Neural cell (in vitro differentiated cells): ENCODE data around the gene SURF1. TPM values are rescaled to one million over a fixed set of nuclear protein-coding genes. Genes with fewer than 3 reads are reported as not detected.
"Not testable (repeated sequence)": the region's sequence is repeated elsewhere in the genome, so short reads cannot be mapped to it uniquely, and the experiment has no call there.

ENCODE experiments used
- H2AFZ ChIP-seq: fragments of 200-600, 300-800 bp; sonication (generic), shearing (Covaris generic); 2 replicates; pipeline ENCODE4 v1.6.0; 2014; ENCODE audit warnings: low read depth, mild to moderate bottlenecking, antibody characterized with exemption, low read length, moderate library complexity
- H3F3A ChIP-seq: fragments of 200-600 bp; shearing (Covaris generic); 2 replicates; pipeline ENCODE4 v1.6.1; 2016; ENCODE audit warnings: mild to moderate bottlenecking, moderate library complexity, mixed read lengths, antibody characterized with exemption, low read length; ENCODE audit not compliant: insufficient read depth, poor library complexity, severe bottlenecking
- H3K27ac ChIP-seq: fragments of 200-600, 300-800 bp; sonication (generic), shearing (Covaris generic); 2 replicates; pipeline ENCODE4 v1.5.1; 2014; ENCODE audit warnings: mild to moderate bottlenecking, low read length, moderate library complexity
- H3K27me3 ChIP-seq: fragments of 300-800, 200-600 bp; sonication (generic), shearing (Covaris generic); 2 replicates; pipeline ENCODE4 v1.6.0; 2014; ENCODE audit warnings: mild to moderate bottlenecking, low read depth, low read length, moderate library complexity; ENCODE audit not compliant: insufficient read depth
- H3K36me3 ChIP-seq: fragments of 300-800, 200-600 bp; sonication (generic), shearing (Covaris generic); 2 replicates; pipeline ENCODE4 v1.5.1; 2014; ENCODE audit warnings: mild to moderate bottlenecking, antibody characterized with exemption, low read length, moderate library complexity; ENCODE audit not compliant: insufficient read depth
- H3K4me2 ChIP-seq: fragments of 300-800, 200-600 bp; sonication (generic), shearing (Covaris generic); 2 replicates; pipeline ENCODE4 v1.6.0; 2014; ENCODE audit warnings: mild to moderate bottlenecking, low read length
- H3K4me3 ChIP-seq: fragments of 300-800, 200-600 bp; sonication (generic), shearing (Covaris generic); 2 replicates; pipeline ENCODE4 v1.5.1; 2014; ENCODE audit warnings: mild to moderate bottlenecking, low read length, moderate library complexity
- H3K79me2 ChIP-seq: fragments of 200-600 bp; shearing (Covaris generic); replicated peaks from 2 replicates; pipeline ENCODE4 v1.6.0; 2014; ENCODE audit warnings: mild to moderate bottlenecking, low read length, moderate library complexity; ENCODE audit not compliant: insufficient read depth
- H3K9ac ChIP-seq: fragments of 300-800, 200-600 bp; sonication (generic), shearing (Covaris generic); 2 replicates; pipeline ENCODE4 v1.6.1; 2016; ENCODE audit warnings: mild to moderate bottlenecking, low read length, mixed read lengths
- H3K9me2 ChIP-seq: fragments of 200-600 bp; shearing (Covaris generic); 2 replicates; pipeline ENCODE4 v1.6.1; 2016; ENCODE audit warnings: mild to moderate bottlenecking, low read length, mixed read lengths; ENCODE audit not compliant: insufficient read depth
- H3K9me3 ChIP-seq: fragments of 200-600, 300-800 bp; sonication (generic), shearing (Covaris generic); 2 replicates; pipeline ENCODE4 v1.6.1; 2016; ENCODE audit warnings: mild to moderate bottlenecking, mixed run types, low read length, moderate library complexity, mixed read lengths
- H4K20me1 ChIP-seq: fragments of 200-600 bp; shearing (Covaris generic); 2 replicates; pipeline ENCODE4 v1.6.1; 2016; ENCODE audit warnings: mild to moderate bottlenecking, mixed run types; ENCODE audit not compliant: insufficient read depth
- CTCF ChIP-seq: fragments of 450-650 bp; IDR thresholded peaks from 2 replicates; pipeline ENCODE4 v1.5.1; 2014; ENCODE audit warnings: antibody characterized with exemption, mild to moderate bottlenecking, moderate library complexity; ENCODE audit not compliant: poor library complexity, severe bottlenecking
- EP300 ChIP-seq: fragments of 450-650 bp; conservative IDR thresholded peaks from 2 replicates; pipeline ENCODE4 v1.6.1; 2014; ENCODE audit warnings: antibody characterized with exemption, mild to moderate bottlenecking, moderate library complexity; ENCODE audit not compliant: poor library complexity, severe bottlenecking
- EZH2 ChIP-seq: fragments of 200-600, 300-800 bp; shearing (Covaris generic), sonication (generic); IDR thresholded peaks from 2 replicates; pipeline ENCODE4 v1.6.1; 2014; ENCODE audit warnings: antibody characterized with exemption, low read length, borderline replicate concordance, mild to moderate bottlenecking; ENCODE audit not compliant: insufficient read depth, poor library complexity, severe bottlenecking
- MXI1 ChIP-seq: fragments of 450-650 bp; conservative IDR thresholded peaks from 2 replicates; pipeline ENCODE4 v1.6.1; 2014; ENCODE audit warnings: antibody characterized with exemption, mild to moderate bottlenecking; ENCODE audit not compliant: poor library complexity, severe bottlenecking
- POLR2AphosphoS5 ChIP-seq: IDR thresholded peaks from 2 replicates; pipeline ENCODE4 v1.6.1; 2012
- RAD21 ChIP-seq: fragments of 450-650 bp; conservative IDR thresholded peaks from 2 replicates; pipeline ENCODE4 v1.6.1; 2014; ENCODE audit warnings: antibody characterized with exemption, mild to moderate bottlenecking, moderate library complexity
- REST ChIP-seq: IDR thresholded peaks from 2 replicates; pipeline ENCODE4 v1.6.1; 2012; ENCODE audit warnings: borderline replicate concordance
- SMC3 ChIP-seq: fragments of 450-650 bp; conservative IDR thresholded peaks from 2 replicates; pipeline ENCODE4 v1.6.1; 2014; ENCODE audit warnings: antibody characterized with exemption, mild to moderate bottlenecking, moderate library complexity; ENCODE audit not compliant: poor library complexity
- TAF1 ChIP-seq: IDR thresholded peaks from 2 replicates; pipeline ENCODE4 v1.6.1; 2012; ENCODE audit warnings: low read depth
- polyA plus RNA-seq: library from polyadenylated mRNA; depleted of rRNA; stranded (reverse); fragments of >200 nt; gene quantifications from 2 replicates; pipeline ENCODE4 v1.2.3, GENCODE V29; 2014

SURF1 gene
- polyA plus RNA-seq, 1 donor from 2014 or later, result 32.3 TPM

- not testable (repeated sequence) for H3K9me2 ChIP-seq, H3K9me3 ChIP-seq, H3K79me2 ChIP-seq, H4K20me1 ChIP-seq, H3K4me3 ChIP-seq, H3K27me3 ChIP-seq, H3K9ac ChIP-seq, H3K4me2 ChIP-seq, H3K27ac ChIP-seq, H2AFZ ChIP-seq, H3F3A ChIP-seq, H3K36me3 ChIP-seq
Measured at GRCh38 chr9:133391449-133391848, 35.2 kb upstream of the SURF1 start.

- H2AFZ ChIP-seq, result no peak overlapping the region
- H3K9me3 ChIP-seq, result no peaks in the 10 kb centered on the region
- no peaks in the 10 kb centered on the region for H3K27me3 ChIP-seq
- no peaks in the 10 kb centered on the region for H3K9me2 ChIP-seq
- H3K27ac ChIP-seq, result no peak overlapping the region
- no peaks in the 10 kb centered on the region for H4K20me1 ChIP-seq
- H3K36me3 ChIP-seq, result no peaks in the 10 kb centered on the region
- H3K4me2 ChIP-seq, result no peak overlapping the region
- H3F3A ChIP-seq, result no peaks in the 10 kb centered on the region
- TF ChIP-seq SMC3, result no peak
- TF ChIP-seq CTCF, result no peak
- TF ChIP-seq RAD21, result no peak
- no peak for TF ChIP-seq POLR2AphosphoS5
- no peak for TF ChIP-seq TAF1
- TF ChIP-seq REST, result no peak
- TF ChIP-seq EZH2, result no peak
- no peak for TF ChIP-seq EP300
- no peak for TF ChIP-seq MXI1
- no peaks in the 10 kb centered on the region for H3K79me2 ChIP-seq
- no peak overlapping the region for H3K4me3 ChIP-seq
- H3K9ac ChIP-seq, result no peak overlapping the region
Measured at GRCh38 chr9:133390713-133391112, 34.4 kb upstream of the SURF1 start.

- no peaks in the 10 kb centered on the region for H3K36me3 ChIP-seq
- no peaks in the 10 kb centered on the region for H3F3A ChIP-seq
- H3K9me3 ChIP-seq, result no peaks in the 10 kb centered on the region
- H4K20me1 ChIP-seq, result no peaks in the 10 kb centered on the region
- no peak overlapping the region for H3K4me3 ChIP-seq
- H3K4me2 ChIP-seq, result no peak overlapping the region
- no peak overlapping the region for H3K9ac ChIP-seq
- H2AFZ ChIP-seq, result no peak overlapping the region
- TF ChIP-seq REST, result no peak
- no peak for TF ChIP-seq RAD21
- no peak for TF ChIP-seq EP300
- TF ChIP-seq POLR2AphosphoS5, result no peak
- TF ChIP-seq TAF1, result no peak
- no peak for TF ChIP-seq MXI1
- TF ChIP-seq SMC3, result no peak
- TF ChIP-seq CTCF, result no peak
- no peak for TF ChIP-seq EZH2
- H3K27ac ChIP-seq, result no peak overlapping the region
- no peaks in the 10 kb centered on the region for H3K27me3 ChIP-seq
- H3K9me2 ChIP-seq, result no peaks in the 10 kb centered on the region
- no peaks in the 10 kb centered on the region for H3K79me2 ChIP-seq
Measured at GRCh38 chr9:133389562-133389961, 33.3 kb upstream of the SURF1 start.
